ENCODE results near the gene TNNT3.

TNNT3 gene

GRCh38 chr11:1947592-1948237 lies 28.2 kb downstream of the TNNT3 start:
- WGBS (ENCODE audit: insufficient coverage): no CpG with 5 or more reads among the region's 36 CpGs

DNA sequence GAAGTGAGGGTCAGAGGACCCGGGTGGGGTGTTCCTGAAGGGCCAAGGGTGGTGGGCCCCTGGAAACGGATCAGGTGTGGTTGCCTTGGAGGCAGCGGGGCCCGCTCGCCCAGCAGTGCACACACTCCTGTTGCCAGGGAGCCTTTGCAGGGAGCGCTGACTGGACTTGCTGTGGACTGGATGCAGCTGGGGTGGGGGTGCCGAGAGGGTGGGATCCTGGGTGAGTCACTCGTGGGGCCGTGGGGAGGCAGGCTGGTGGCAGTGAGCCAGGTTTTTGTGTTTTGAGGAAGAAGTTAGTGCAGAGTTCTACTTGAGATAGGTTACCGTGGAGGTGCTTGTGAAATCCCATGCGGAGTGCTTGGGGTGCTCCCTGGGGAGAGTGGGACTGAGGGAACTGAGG lies 28.9 kb downstream of the TNNT3 start:
- no CpG with 5 or more reads among the region's 11 CpGs for WGBS (ENCODE audit: insufficient coverage)
- Histone ChIP-seq H3K4me3 (ENCODE audit: control insufficient read depth in 1 of 7, extremely low read depth in 1 of 7, insufficient read depth in 4 of 7, low read depth in 2 of 7, low read length in 6 of 7) (no peak overlapping the region), H3K27me3 (replicated peaks in 2 of 5; ENCODE audit: control insufficient read depth in 4 of 5, insufficient read depth in 5 of 5, low read length in 4 of 5) (no peaks in the 10 kb centered on the region), H3K36me3 (ENCODE audit: control insufficient read depth in 4 of 4, insufficient read depth in 4 of 4, low read length in 3 of 4) (no peaks in the 10 kb centered on the region), H3K4me1 (ENCODE audit: control extremely low read depth in 1 of 4, control insufficient read depth in 4 of 4, insufficient read depth in 4 of 4, low read length in 3 of 4) (peaks cover 0 to 4% (median 0%) of the 10 kb centered on the region in 4 experiments), H3K9me3 (ENCODE audit: control extremely low read depth in 1 of 5, control insufficient read depth in 4 of 5, insufficient read depth in 2 of 5, low read depth in 1 of 5, low read length in 4 of 5) (no peaks in the 10 kb centered on the region), H3K27ac (ENCODE audit: insufficient read depth in 1 of 2, low read depth in 1 of 2, low read length in 2 of 2, poor library complexity in 1 of 2, severe bottlenecking in 2 of 2) (no peak overlapping the region)
- POLR2A ChIA-PET: interaction anchor here (0.9 to 1.7 kb wide), 3 partner anchors 58 to 67 kb away, joined by 3 to 11 read pairs (median 5); no protein-coding TSS in a partner anchor
- CTCF ChIA-PET: interaction anchor here (0.9 to 4.7 kb wide), 15 partner anchors 14 to 204 kb away, joined by 3 to 38 read pairs (median 5); partner anchors contain the start of genes H19 and TNNI2
- DNase-seq: no peak

More at GRCh38 chr11:1947592-1948237, 28.2 kb downstream of the TNNT3 start:
- peaks cover 0 to 6% (median 1%) of the 10 kb centered on the region in 4 experiments for H3K4me1 ChIP-seq (ENCODE audit: control extremely low read depth in 1 of 4, control insufficient read depth in 4 of 4, insufficient read depth in 4 of 4, low read length in 3 of 4)
- H3K4me3 ChIP-seq (ENCODE audit: control insufficient read depth in 1 of 7, extremely low read depth in 1 of 7, insufficient read depth in 4 of 7, low read depth in 2 of 7, low read length in 6 of 7): no peak overlapping the region
- ChIA-PET POLR2A (interaction anchor here (0.7 to 1.8 kb wide), 4 partner anchors 15 to 295 kb away, joined by 3 to 11 read pairs (median 5); no protein-coding TSS in a partner anchor), CTCF (interaction anchor here (0.7 to 4.7 kb wide), 14 partner anchors 14 to 204 kb away, joined by 3 to 38 read pairs (median 5); partner anchors contain the start of genes H19 and TNNI2)
- no peaks in the 10 kb centered on the region for H3K27me3 ChIP-seq (replicated peaks in 2 of 5; ENCODE audit: control insufficient read depth in 4 of 5, insufficient read depth in 5 of 5, low read length in 4 of 5)
- no peak for DNase-seq
- no peaks in the 10 kb centered on the region for H3K36me3 ChIP-seq (ENCODE audit: control insufficient read depth in 4 of 4, insufficient read depth in 4 of 4, low read length in 3 of 4)
- H3K27ac ChIP-seq (ENCODE audit: insufficient read depth in 1 of 2, low read depth in 1 of 2, low read length in 2 of 2, poor library complexity in 1 of 2, severe bottlenecking in 2 of 2): no peak overlapping the region
- H3K9me3 ChIP-seq (ENCODE audit: control extremely low read depth in 1 of 5, control insufficient read depth in 4 of 5, insufficient read depth in 2 of 5, low read depth in 1 of 5, low read length in 4 of 5): no peaks in the 10 kb centered on the region

DNA sequence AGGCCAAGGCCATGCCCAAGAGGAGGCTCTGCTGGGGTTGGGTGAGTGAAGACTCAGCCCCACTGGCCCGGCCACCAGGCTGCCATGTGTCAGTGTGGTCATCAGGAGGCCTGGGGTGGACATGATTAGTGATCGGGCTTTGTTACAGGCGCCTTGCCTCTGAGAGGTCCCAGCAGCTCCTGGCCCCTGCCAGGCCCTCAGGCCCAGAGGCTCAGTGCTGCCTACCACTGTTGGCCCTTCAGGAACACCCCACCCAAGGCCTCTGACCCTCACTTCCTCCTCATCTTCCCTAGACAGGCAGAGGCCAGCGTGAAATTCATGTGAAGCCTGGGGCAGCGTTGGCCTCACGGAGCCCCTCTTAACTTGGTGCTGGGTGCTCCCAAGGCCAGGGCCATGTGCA lies 29.8 kb downstream of the TNNT3 start:
- Histone ChIP-seq H3K27me3 (replicated peaks in 2 of 5; ENCODE audit: control insufficient read depth in 4 of 5, insufficient read depth in 5 of 5, low read length in 4 of 5) (no peaks in the 10 kb centered on the region), H3K4me3 (ENCODE audit: control insufficient read depth in 1 of 7, extremely low read depth in 1 of 7, insufficient read depth in 4 of 7, low read depth in 2 of 7, low read length in 6 of 7) (no peak overlapping the region), H3K9me3 (ENCODE audit: control extremely low read depth in 1 of 5, control insufficient read depth in 4 of 5, insufficient read depth in 2 of 5, low read depth in 1 of 5, low read length in 4 of 5) (no peaks in the 10 kb centered on the region), H3K27ac (ENCODE audit: insufficient read depth in 1 of 2, low read depth in 1 of 2, low read length in 2 of 2, poor library complexity in 1 of 2, severe bottlenecking in 2 of 2) (no peak overlapping the region), H3K4me1 (ENCODE audit: control extremely low read depth in 1 of 4, control insufficient read depth in 4 of 4, insufficient read depth in 4 of 4, low read length in 3 of 4) (no peaks in the 10 kb centered on the region), H3K36me3 (ENCODE audit: control insufficient read depth in 4 of 4, insufficient read depth in 4 of 4, low read length in 3 of 4) (no peaks in the 10 kb centered on the region)
- CTCF ChIA-PET: interaction anchor here (0.9 to 4.7 kb wide), 13 partner anchors 18 to 203 kb away, joined by 3 to 38 read pairs (median 8); partner anchors contain the start of genes H19 and TNNI2
- no CpG with 5 or more reads among the region's 6 CpGs for WGBS (ENCODE audit: insufficient coverage)
- DNase-seq: no peak
- POLR2A ChIA-PET: interaction anchor here (0.9 to 1.0 kb wide), 2 partner anchors 59 to 60 kb away, joined by 3 to 5 read pairs; no protein-coding TSS in a partner anchor

GRCh38 chr11:1949922-1950321 lies 30.4 kb downstream of the TNNT3 start:
- POLR2A ChIA-PET: no interaction called here
- H3K9me3 ChIP-seq (ENCODE audit: control extremely low read depth in 1 of 5, control insufficient read depth in 4 of 5, insufficient read depth in 2 of 5, low read depth in 1 of 5, low read length in 4 of 5): no peaks in the 10 kb centered on the region
- H3K27ac ChIP-seq (ENCODE audit: insufficient read depth in 1 of 2, low read depth in 1 of 2, low read length in 2 of 2, poor library complexity in 1 of 2, severe bottlenecking in 2 of 2): no peak overlapping the region
- no peaks in the 10 kb centered on the region for H3K4me1 ChIP-seq (ENCODE audit: control extremely low read depth in 1 of 4, control insufficient read depth in 4 of 4, insufficient read depth in 4 of 4, low read length in 3 of 4)
- CTCF ChIA-PET: interaction anchor here (1.3 to 4.7 kb wide), 13 partner anchors 18 to 207 kb away, joined by 3 to 38 read pairs (median 6); partner anchors contain the start of genes H19 and TNNI2
- no peak overlapping the region for H3K4me3 ChIP-seq (ENCODE audit: control insufficient read depth in 1 of 7, extremely low read depth in 1 of 7, insufficient read depth in 4 of 7, low read depth in 2 of 7, low read length in 6 of 7)
- H3K27me3 ChIP-seq (replicated peaks in 2 of 5; ENCODE audit: control insufficient read depth in 4 of 5, insufficient read depth in 5 of 5, low read length in 4 of 5): no peaks in the 10 kb centered on the region
- DNase-seq: no peak
- H3K36me3 ChIP-seq (ENCODE audit: control insufficient read depth in 4 of 4, insufficient read depth in 4 of 4, low read length in 3 of 4): no peaks in the 10 kb centered on the region
- no CpG with 5 or more reads among the region's 15 CpGs for WGBS (ENCODE audit: insufficient coverage)

- Histone ChIP-seq H3K27ac (ENCODE audit: insufficient read depth in 1 of 2, low read depth in 1 of 2, low read length in 2 of 2, poor library complexity in 1 of 2, severe bottlenecking in 2 of 2) (no peak overlapping the region), H3K9me3 (ENCODE audit: control extremely low read depth in 1 of 5, control insufficient read depth in 4 of 5, insufficient read depth in 2 of 5, low read depth in 1 of 5, low read length in 4 of 5) (no peaks in the 10 kb centered on the region), H3K4me3 (ENCODE audit: control insufficient read depth in 1 of 7, extremely low read depth in 1 of 7, insufficient read depth in 4 of 7, low read depth in 2 of 7, low read length in 6 of 7) (no peak overlapping the region), H3K27me3 (replicated peaks in 2 of 5; ENCODE audit: control insufficient read depth in 4 of 5, insufficient read depth in 5 of 5, low read length in 4 of 5) (no peaks in the 10 kb centered on the region), H3K36me3 (ENCODE audit: control insufficient read depth in 4 of 4, insufficient read depth in 4 of 4, low read length in 3 of 4) (no peaks in the 10 kb centered on the region), H3K4me1 (ENCODE audit: control extremely low read depth in 1 of 4, control insufficient read depth in 4 of 4, insufficient read depth in 4 of 4, low read length in 3 of 4) (no peaks in the 10 kb centered on the region)
- CTCF ChIA-PET: interaction anchor here (1.2 to 5.2 kb wide), 5 partner anchors 44 to 199 kb away, joined by 3 to 44 read pairs (median 4); partner anchors contain the start of gene H19
- POLR2A ChIA-PET: no interaction called here
- DNase-seq: no peak
- no CpG with 5 or more reads among the region's 29 CpGs for WGBS (ENCODE audit: insufficient coverage)
Measured at GRCh38 chr11:1952806-1953482, 33.4 kb downstream of the TNNT3 start.

- no peaks in the 10 kb centered on the region for H3K9me3 ChIP-seq (ENCODE audit: control extremely low read depth in 1 of 5, control insufficient read depth in 4 of 5, insufficient read depth in 2 of 5, low read depth in 1 of 5, low read length in 4 of 5)
- ChIA-PET CTCF (interaction anchor here (0.9 to 5.2 kb wide), 9 partner anchors 11 to 198 kb away, joined by 3 to 44 read pairs (median 5); partner anchors contain the start of gene H19), POLR2A (no interaction called here)
- no peaks in the 10 kb centered on the region for H3K4me1 ChIP-seq (ENCODE audit: control extremely low read depth in 1 of 4, control insufficient read depth in 4 of 4, insufficient read depth in 4 of 4, low read length in 3 of 4)
- DNase-seq: peak in 2 of 3 donors; percentile 17 to 28
- no peaks in the 10 kb centered on the region for H3K36me3 ChIP-seq (ENCODE audit: control insufficient read depth in 4 of 4, insufficient read depth in 4 of 4, low read length in 3 of 4)
- no peak overlapping the region for H3K4me3 ChIP-seq (ENCODE audit: control insufficient read depth in 1 of 7, extremely low read depth in 1 of 7, insufficient read depth in 4 of 7, low read depth in 2 of 7, low read length in 6 of 7)
- no peaks in the 10 kb centered on the region for H3K27me3 ChIP-seq (replicated peaks in 2 of 5; ENCODE audit: control insufficient read depth in 4 of 5, insufficient read depth in 5 of 5, low read length in 4 of 5)
- H3K27ac ChIP-seq (ENCODE audit: insufficient read depth in 1 of 2, low read depth in 1 of 2, low read length in 2 of 2, poor library complexity in 1 of 2, severe bottlenecking in 2 of 2): no peak overlapping the region
- WGBS (ENCODE audit: insufficient coverage): no CpG with 5 or more reads among the region's 23 CpGs
Measured at GRCh38 chr11:1953489-1954266, 34.2 kb downstream of the TNNT3 start.

All from common myeloid progenitor, CD34-positive (primary cell).